Hepatocyte (in vitro differentiated cells): Measurements from ENCODE around the gene EFHD1. TPM values are rescaled to one million over a fixed set of nuclear protein-coding genes. Genes with fewer than 3 reads are reported as not detected.

Source experiments
- DNase-seq: peaks from one replicate; pipeline ENCODE4 v3.0.0-alpha.2; 2016; ENCODE audit warnings: low spot score
- H2AFZ ChIP-seq: fragments of 200-600 bp; sonication (generic); 2 replicates; pipeline ENCODE4 v1.6.0; 2016; ENCODE audit warnings: antibody characterized with exemption, mild to moderate bottlenecking
- H3K27ac ChIP-seq: fragments of 200-600 bp; sonication (generic); 2 replicates; pipeline ENCODE4 v1.5.1; 2016; ENCODE audit warnings: mild to moderate bottlenecking
- H3K27me3 ChIP-seq: fragments of 200-600 bp; sonication (generic); 2 replicates; pipeline ENCODE4 v1.6.1; 2016
- H3K36me3 ChIP-seq: fragments of 200-600 bp; sonication (generic); replicated peaks from 2 replicates; pipeline ENCODE4 v1.5.1; 2016; ENCODE audit warnings: low read depth; ENCODE audit not compliant: insufficient read depth
- H3K4me1 ChIP-seq: fragments of 200-600 bp; sonication (generic); 2 replicates; pipeline ENCODE4 v1.5.1; 2016; ENCODE audit warnings: mild to moderate bottlenecking, moderate library complexity; ENCODE audit not compliant: insufficient read depth
- H3K4me2 ChIP-seq: fragments of 200-600 bp; sonication (generic); 2 replicates; pipeline ENCODE4 v1.6.0; 2016
- H3K4me3 ChIP-seq: fragments of 200-600 bp; sonication (generic); 2 replicates; pipeline ENCODE4 v1.5.1; 2016; ENCODE audit warnings: mild to moderate bottlenecking
- H3K79me2 ChIP-seq: fragments of 200-600 bp; sonication (generic); 2 replicates; pipeline ENCODE4 v1.6.0; 2017; ENCODE audit warnings: mild to moderate bottlenecking
- H3K9me2 ChIP-seq: fragments of 200-600 bp; sonication (generic); replicated peaks from 2 replicates; pipeline ENCODE4 v1.6.0; 2017; ENCODE audit warnings: mild to moderate bottlenecking; ENCODE audit not compliant: insufficient read depth
- H3K9me3 ChIP-seq: fragments of 200-600 bp; sonication (generic); 2 replicates; pipeline ENCODE4 v1.5.1; 2016; ENCODE audit warnings: low read depth, mild to moderate bottlenecking
- H4K20me1 ChIP-seq: fragments of 200-600 bp; sonication (generic); 2 replicates; pipeline ENCODE4 v1.6.0; 2016; ENCODE audit warnings: mild to moderate bottlenecking; ENCODE audit not compliant: insufficient read depth, poor library complexity, severe bottlenecking
- EZH2 ChIP-seq: fragments of 200-600 bp; sonication (generic); IDR thresholded peaks from 2 replicates; pipeline ENCODE4 v1.6.1; 2016; ENCODE audit warnings: antibody characterized with exemption, mild to moderate bottlenecking, borderline replicate concordance
- EZH2phosphoT487 ChIP-seq: fragments of 200-600 bp; sonication (generic); IDR thresholded peaks from one replicate; pipeline ENCODE4 v1.6.1; 2018; ENCODE audit warnings: antibody characterized with exemption, mild to moderate bottlenecking, low read depth, moderate library complexity; ENCODE audit not compliant: unreplicated experiment, severe bottlenecking
- WGBS: methylation state at CpG from one replicate; pipeline ENCODE4 v1.1.6; 2016; ENCODE audit warnings: low lambda C conversion rate; ENCODE audit errors: missing lambda C conversion rate; 5-methylcytosine and 5-hydroxymethylcytosine counted together
- polyA plus RNA-seq: library from polyadenylated mRNA; unstranded; fragments of >200 nt; fragmentation: Nextera tagmentation; extraction: Ambion mirVana; gene quantifications from 2 replicates; pipeline ENCODE4 v1.2.1, GENCODE V29; 2016
- total RNA-seq: library from RNA; depleted of rRNA; stranded (reverse); fragments of >200 nt; gene quantifications from 2 replicates; pipeline ENCODE4 v1.2.3, GENCODE V29; 2014
- TF ChIP-seq, protein P1 (sequence below): fragments of 200-600 bp; sonication (generic); IDR thresholded peaks from 2 replicates; pipeline ENCODE4 v1.5.1; 2016; ENCODE audit warnings: antibody characterized with exemption, mild to moderate bottlenecking; ENCODE audit not compliant: poor library complexity

The EFHD1 gene
- total and polyA plus RNA-seq, 2 experiments from 2014 or later: 3.0 to 6.7 TPM

DNA sequence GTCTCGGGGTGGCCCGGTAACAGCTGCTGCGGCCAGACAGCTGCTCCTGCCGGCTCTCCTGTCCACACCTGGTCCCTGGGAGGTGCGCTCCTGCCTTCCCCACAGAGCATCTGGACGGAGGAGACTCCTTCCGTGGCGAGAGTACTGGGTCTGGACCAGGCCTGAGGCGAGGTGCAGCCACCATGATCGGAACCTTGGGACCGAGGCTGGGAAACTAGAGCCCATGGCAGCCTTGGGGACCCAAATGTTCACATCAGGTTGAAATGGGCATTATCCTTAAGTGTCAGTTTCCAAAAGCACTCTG lies 64.4 kb downstream of the EFHD1 start:
- peak overlapping the region; percentile 95 for H3K27ac ChIP-seq
- peak overlapping the region; percentile 89 for H3K4me2 ChIP-seq
- H3K9me3 ChIP-seq: no peaks in the 10 kb centered on the region
- peaks cover 46% of the 10 kb centered on the region for H4K20me1 ChIP-seq
- H3K4me3 ChIP-seq: peak overlapping the region; percentile 83
- no peaks in the 10 kb centered on the region for H3K36me3 ChIP-seq
- no peaks in the 10 kb centered on the region for H3K27me3 ChIP-seq
- peak overlapping the region; percentile 83 for H2AFZ ChIP-seq
- no peaks in the 10 kb centered on the region for H3K9me2 ChIP-seq
- peaks cover 52% of the 10 kb centered on the region for H3K79me2 ChIP-seq
- no peak for TF ChIP-seq EZH2
- no peak for TF ChIP-seq EZH2phosphoT487
- TF ChIP-seq, protein P1, sequence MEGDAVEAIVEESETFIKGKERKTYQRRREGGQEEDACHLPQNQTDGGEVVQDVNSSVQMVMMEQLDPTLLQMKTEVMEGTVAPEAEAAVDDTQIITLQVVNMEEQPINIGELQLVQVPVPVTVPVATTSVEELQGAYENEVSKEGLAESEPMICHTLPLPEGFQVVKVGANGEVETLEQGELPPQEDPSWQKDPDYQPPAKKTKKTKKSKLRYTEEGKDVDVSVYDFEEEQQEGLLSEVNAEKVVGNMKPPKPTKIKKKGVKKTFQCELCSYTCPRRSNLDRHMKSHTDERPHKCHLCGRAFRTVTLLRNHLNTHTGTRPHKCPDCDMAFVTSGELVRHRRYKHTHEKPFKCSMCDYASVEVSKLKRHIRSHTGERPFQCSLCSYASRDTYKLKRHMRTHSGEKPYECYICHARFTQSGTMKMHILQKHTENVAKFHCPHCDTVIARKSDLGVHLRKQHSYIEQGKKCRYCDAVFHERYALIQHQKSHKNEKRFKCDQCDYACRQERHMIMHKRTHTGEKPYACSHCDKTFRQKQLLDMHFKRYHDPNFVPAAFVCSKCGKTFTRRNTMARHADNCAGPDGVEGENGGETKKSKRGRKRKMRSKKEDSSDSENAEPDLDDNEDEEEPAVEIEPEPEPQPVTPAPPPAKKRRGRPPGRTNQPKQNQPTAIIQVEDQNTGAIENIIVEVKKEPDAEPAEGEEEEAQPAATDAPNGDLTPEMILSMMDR: no peak
- under 1% methylated on average over 11 of the region's 11 CpGs for WGBS
- DNase-seq: no peak
- peaks cover 18% of the 10 kb centered on the region for H3K4me1 ChIP-seq

DNA sequence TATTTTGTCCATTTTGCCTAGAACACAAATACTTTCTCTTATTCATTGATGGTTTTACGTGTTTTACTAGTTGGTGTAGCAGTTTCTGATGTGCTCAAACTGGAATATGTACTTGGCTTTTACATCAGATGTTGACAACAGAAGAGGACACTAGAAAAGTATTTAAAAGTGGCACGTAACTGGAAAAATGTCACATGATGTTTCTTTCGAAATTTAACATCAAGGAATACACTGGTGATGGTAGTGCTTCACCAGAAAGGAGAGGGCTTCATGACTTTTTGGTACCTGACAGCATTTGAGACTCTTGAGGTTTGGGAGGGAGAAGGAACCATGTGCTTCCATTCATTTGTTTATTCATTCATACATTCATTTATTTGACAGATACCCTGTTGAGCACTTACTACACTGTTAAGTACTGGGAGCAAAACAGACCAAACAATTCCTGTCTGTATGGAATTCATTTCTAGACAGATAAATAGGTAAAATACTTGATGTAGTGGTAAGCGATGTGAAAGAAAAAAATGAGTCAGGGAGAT lies 65.2 kb downstream of the EFHD1 start:
- no peaks in the 10 kb centered on the region for H3K9me3 ChIP-seq
- H3K36me3 ChIP-seq: no peaks in the 10 kb centered on the region
- peak overlapping the region; percentile 95 for H3K27ac ChIP-seq
- no peaks in the 10 kb centered on the region for H3K9me2 ChIP-seq
- peak overlapping the region; percentile 89 for H3K4me2 ChIP-seq
- peaks cover 61% of the 10 kb centered on the region for H3K79me2 ChIP-seq
- no peak overlapping the region for H2AFZ ChIP-seq
- H3K4me3 ChIP-seq: peak overlapping the region; percentile 83
- H4K20me1 ChIP-seq: peaks cover 53% of the 10 kb centered on the region
- no peaks in the 10 kb centered on the region for H3K27me3 ChIP-seq
- DNase-seq: no peak
- 60% methylated on average over 4 of the region's 4 CpGs for WGBS
- peaks cover 18% of the 10 kb centered on the region for H3K4me1 ChIP-seq
- TF ChIP-seq, protein P1: no peak

GRCh38 chr2:232699110-232699509 lies 65.7 kb downstream of the EFHD1 start:
- Histone ChIP-seq H3K9me2 (no peaks in the 10 kb centered on the region), H3K4me3 (peak overlapping the region; percentile 83), H4K20me1 (peaks cover 58% of the 10 kb centered on the region), H2AFZ (no peak overlapping the region), H3K9me3 (no peaks in the 10 kb centered on the region), H3K36me3 (no peaks in the 10 kb centered on the region), H3K27me3 (no peaks in the 10 kb centered on the region), H3K27ac (no peak overlapping the region), H3K4me2 (peak overlapping the region; percentile 89), H3K79me2 (peaks cover 66% of the 10 kb centered on the region), H3K4me1 (peaks cover 18% of the 10 kb centered on the region)
- WGBS: 62% methylated on average over 2 of the region's 2 CpGs
- no peak for TF ChIP-seq EZH2
- TF ChIP-seq, protein P1: no peak
- no peak for DNase-seq

DNA sequence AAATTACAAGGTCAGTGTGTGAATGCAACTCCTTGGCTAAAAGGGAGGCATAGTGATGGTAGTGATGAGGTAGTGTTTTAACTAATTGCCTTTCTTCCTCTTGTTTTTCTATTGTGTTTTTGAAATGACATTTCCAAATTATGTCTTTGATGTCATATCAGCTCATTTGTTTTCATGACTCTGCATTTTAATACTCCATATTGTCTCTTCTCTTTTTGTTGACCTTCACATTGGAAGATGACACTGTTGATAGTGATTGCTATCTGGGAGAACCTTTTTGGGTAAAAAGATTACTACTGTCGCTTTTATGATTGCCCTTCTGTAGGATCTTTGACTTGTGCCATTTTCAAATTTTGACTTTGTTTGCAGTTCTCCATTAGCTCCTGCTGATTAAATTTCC lies 66.8 kb downstream of the EFHD1 start:
- TF ChIP-seq EZH2phosphoT487 (no peak), EZH2 (no peak)
- TF ChIP-seq, protein P1: no peak
- H3K36me3 ChIP-seq: no peaks in the 10 kb centered on the region
- H3K9me3 ChIP-seq: no peaks in the 10 kb centered on the region
- peaks cover 59% of the 10 kb centered on the region for H4K20me1 ChIP-seq
- peaks cover 18% of the 10 kb centered on the region for H3K4me1 ChIP-seq
- peaks cover 75% of the 10 kb centered on the region for H3K79me2 ChIP-seq
- H3K4me3 ChIP-seq: no peak overlapping the region
- DNase-seq: no peak
- no peaks in the 10 kb centered on the region for H3K27me3 ChIP-seq
- H2AFZ ChIP-seq: no peak overlapping the region
- no peaks in the 10 kb centered on the region for H3K9me2 ChIP-seq
- H3K27ac ChIP-seq: no peak overlapping the region
- peak overlapping the region; percentile 89 for H3K4me2 ChIP-seq
- WGBS: 93% methylated on average over 1 of the region's 1 CpG
